Endometrial microvascular endothelial cells (primary cell): ENCODE results near the gene GAPVD1. TPM values are rescaled to one million over a fixed set of nuclear protein-coding genes. Genes with fewer than 3 reads are reported as not detected.
"Not testable (repeated sequence)": the region's sequence is repeated elsewhere in the genome, so short reads cannot be mapped to it uniquely, and the experiment has no call there.

ENCODE experiments used
- in situ Hi-C: cut with HindIII; loops from 2 replicates; pipeline ENCODE4 v1.10.0; 2017; ENCODE audit warnings: low sequenced_read_pairs, low pct_unique_long_range_greater_than_20kb; ENCODE audit errors: inconsistent ontology term
- total RNA-seq: library from RNA; depleted of rRNA; stranded (reverse); fragments of >200 nt; gene quantifications from one replicate; pipeline ENCODE4 v1.2.3, GENCODE V29; 2015; ENCODE audit errors: inconsistent ontology term

Gene GAPVD1
- total RNA-seq, 1 donor from 2014 or later, result 36.9 TPM

DNA sequence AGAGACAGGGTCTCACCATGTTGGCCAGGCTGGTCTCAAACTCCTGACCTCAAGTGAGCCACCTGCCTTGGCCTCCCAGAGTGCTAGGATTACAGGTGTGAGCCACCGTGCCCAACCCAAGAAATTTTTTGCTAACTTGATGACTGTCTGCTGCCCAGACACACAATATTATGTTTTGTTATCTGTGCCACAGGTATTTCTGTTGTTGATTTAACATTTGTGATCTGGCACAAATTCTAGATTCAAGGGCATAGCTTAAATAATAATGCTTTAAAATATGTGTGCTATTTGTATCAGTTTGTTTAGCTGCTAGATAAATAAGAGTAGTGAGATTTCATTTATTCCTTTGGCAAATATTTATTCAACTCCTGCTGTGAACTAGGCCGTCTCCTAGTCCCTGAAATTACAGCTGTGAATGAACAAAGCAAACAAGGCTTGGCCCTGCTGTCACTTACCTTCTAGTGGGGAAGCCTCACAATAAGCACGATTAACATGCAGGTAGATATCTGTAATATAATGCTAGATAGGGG is 35.3 kb downstream of the GAPVD1 start:
- in situ Hi-C loops, result no loop called here

DNA sequence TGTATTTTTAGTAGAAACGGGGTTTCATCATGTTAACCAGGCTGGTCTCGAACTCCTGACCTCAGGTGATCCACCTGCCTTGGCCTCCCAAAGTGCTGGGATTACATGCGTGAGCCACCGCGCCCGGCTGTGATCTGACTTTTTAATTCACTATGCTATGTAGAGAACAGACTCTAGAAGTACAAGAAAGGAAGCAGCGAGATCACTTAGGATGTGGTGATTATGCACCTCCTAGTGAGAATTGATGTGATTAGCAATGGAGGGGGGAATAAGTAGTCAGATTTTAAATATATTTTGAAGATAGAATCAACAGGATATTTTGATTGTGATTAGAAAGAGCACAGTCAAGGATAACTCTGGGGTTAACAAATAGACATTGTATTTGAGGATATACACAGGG is 36.3 kb downstream of the GAPVD1 start:
- in situ Hi-C loops, result no loop called here

DNA sequence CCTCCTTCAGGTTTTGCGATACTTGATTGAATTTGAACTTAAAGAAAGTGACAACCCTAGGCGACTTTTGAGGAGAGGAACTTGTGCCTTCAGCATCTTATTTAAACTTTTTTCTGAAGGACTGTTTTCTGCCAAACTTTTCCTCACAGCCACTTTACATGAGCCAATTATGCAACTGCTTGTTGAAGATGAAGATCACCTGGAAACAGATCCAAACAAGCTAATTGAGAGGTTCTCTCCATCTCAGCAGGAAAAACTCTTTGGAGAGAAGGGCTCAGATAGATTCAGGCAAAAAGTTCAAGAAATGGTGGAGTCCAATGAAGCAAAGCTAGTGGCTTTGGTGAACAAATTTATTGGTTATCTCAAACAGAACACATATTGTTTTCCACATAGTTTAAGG is 40.6 kb downstream of the GAPVD1 start:
- in situ Hi-C loops, result no loop called here

DNA sequence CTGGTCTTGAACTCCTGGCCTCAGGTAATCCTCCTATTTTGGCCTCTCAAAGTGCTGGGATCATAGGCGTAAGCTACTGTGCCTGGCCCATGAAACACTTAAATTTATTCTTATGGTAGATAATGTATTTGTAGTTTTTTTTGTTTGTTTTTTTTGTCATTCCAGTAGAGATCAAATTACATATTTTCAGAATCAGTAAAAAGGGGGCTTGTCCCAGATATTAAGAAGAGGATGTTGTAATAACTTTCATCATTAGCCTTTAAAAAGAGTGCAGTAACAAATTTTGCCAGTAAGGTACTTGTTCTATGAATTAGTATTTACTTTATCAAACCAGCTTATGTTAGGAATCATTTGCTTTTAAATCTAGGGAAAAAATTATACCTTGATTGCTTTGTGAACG is 42.6 kb downstream of the GAPVD1 start:
- in situ Hi-C loops, result no loop called here

DNA sequence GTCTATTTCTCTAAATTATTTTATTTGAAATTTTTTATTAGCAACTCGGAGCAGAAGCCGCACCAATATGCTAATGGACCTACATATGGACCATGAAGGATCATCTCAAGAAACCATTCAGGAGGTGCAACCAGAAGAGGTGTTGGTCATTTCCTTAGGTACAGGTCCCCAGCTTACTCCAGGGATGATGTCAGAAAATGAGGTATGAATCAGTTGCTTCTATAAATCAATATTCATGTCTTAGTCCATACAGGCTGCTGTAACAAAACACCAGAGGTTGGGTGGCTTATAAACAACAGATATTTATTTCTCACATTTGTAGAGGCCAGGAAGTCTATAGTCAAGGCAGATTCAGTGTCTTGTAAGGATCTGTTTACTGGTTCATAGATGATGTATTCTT is 50.8 kb downstream of the GAPVD1 start:
- in situ Hi-C loops, result no loop called here

DNA sequence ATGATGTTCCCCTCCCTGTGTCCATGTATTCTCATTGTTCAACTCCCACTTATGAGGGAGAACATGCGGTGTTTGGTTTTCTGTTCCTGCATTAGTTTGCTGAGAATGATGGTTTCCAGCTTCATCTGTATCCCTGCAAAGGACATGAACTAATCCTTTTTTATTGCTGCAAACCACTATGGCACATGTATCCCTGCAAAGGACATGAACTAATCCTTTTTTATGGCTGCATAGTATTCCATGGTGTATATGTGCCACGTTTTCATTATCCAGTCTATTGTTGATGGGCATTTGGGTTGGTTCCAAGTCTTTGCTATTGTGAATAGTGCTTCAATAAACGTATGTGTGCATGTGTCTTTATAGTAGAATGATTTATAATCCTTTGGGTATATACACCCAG is 54.7 kb downstream of the GAPVD1 start:
- in situ Hi-C loops, result not testable (repeated sequence)

DNA sequence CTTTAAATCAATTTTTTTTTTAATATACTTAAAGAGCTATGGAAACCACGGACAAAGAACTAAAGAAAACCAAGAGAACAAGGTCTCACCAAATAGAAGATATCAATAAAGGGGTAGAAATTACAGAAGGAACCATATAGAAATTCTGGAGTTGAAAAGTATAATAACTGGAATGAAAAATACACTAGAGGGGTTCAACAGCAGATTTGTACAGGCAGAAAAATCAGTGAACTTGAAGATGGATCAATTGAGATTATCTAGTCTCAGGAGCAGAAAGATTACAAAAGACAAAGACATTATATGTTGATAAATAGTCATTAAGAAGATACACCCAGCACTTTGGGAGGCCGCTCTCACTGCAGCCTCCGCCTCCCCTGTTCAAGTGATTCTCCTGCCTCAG is 56.1 kb downstream of the GAPVD1 start:
- in situ Hi-C loops, result no loop called here

DNA sequence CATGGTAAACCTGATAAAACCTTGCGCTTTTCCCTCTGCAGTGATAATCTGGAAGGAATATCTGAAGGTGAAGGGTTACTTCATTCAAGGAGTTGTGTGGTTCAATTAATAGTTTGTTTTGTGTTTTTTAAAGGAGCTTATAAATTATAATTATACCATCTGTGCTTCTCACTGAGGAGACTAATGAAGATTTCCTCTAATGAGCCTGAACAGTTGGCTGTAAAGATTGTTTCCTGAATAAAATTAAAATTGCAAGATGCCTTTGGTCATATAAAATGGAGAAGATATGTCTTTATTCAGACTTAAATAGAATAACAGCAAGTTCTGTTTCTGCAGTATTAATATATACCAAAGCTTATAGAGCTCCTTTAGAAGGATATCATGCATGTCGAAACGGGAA is 59.9 kb downstream of the GAPVD1 start:
- in situ Hi-C loops, result no loop called here

DNA sequence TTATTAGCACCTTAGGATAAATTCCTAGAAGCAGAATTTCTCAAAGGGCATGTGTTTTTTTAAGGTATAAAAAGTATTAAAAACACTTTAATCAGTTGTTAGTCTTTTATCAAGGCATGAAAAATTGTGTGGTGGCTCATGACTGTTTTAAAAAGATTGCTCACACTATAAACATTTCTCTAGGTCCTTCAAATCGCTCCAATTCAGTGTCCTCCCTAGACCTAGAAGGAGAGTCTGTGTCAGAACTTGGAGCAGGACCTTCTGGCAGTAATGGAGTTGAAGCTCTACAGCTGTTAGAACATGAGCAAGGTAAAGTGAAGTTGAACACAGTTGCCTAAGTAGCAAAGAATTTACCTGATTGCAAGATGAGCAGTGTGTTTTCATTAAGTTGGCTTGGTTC is 62.0 kb downstream of the GAPVD1 start:
- in situ Hi-C loops, result no loop called here

DNA sequence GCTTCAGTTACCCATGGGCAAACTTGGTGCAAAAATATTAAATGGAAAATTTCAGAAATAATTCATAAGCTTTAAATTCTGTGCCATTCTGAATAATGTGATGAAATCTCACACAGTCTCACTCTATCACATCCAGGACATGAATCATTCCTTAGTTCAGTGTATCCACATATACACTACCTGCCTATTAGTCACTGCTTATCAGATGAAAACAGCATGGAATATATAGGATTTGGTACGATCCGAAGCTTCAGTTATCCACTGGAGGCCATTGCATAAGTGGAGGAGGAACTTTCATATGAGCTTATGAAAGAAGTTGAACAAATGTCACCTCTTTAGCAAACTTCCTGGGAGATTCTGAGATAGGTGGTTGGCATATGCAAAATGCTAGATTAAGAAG is 64.2 kb downstream of the GAPVD1 start:
- in situ Hi-C loops, result no loop called here

DNA sequence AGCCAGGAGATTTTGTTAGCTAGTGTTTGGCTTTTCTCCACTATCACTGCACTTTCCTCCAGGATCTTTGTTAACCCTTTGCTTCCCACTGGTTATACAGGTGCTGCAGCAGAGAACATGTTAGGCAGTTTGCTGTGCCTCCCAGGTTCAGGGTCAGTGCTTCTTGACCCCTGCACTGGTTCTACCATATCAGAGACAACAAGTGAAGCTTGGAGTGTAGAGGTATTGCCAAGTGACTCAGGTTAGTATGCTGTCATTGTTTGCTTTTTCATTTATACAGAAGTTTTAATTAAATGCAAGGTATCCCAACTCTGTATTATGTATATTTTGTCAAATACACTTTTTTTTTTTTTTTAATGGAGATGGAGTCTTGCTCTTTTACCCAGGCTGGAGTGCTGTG is 68.4 kb downstream of the GAPVD1 start:
- in situ Hi-C loops, result no loop called here

DNA sequence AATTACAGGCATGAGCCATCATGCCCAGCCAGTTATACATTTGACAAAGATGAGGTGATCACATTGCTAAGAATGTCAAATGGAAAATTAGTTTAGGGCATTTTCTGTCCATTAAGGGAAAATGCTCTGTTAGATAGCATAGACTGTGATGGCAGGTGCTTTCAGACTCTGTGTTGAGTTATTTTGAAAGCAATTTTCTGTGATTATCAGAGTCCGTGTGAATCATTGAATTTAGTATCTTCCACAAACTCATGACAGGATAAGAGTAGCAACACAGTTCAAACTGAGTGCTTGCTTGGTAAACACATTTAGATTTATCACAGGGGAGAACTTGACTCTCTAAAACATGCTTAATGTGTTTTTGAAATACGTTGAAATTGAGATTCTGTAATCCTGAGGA is 69.0 kb downstream of the GAPVD1 start:
- in situ Hi-C loops, result no loop called here

DNA sequence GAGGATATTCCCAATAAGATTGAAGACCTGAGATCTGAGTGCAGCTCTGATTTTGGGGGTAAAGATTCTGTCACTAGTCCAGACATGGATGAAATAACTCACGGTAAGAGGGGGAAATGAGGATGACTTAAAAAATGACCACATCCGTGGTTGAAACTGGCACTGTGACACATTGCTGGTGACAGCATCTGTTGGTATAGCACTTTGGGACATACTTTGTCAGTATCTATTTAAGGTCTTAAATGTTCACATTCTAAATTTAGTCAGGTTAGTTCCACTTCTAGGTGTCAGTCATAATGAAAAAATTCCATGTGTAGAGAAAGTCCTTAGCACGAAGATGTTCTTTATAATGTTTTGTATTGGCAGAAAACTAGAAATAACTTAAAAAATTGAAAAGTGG is 70.9 kb downstream of the GAPVD1 start:
- in situ Hi-C loops, result no loop called here

DNA sequence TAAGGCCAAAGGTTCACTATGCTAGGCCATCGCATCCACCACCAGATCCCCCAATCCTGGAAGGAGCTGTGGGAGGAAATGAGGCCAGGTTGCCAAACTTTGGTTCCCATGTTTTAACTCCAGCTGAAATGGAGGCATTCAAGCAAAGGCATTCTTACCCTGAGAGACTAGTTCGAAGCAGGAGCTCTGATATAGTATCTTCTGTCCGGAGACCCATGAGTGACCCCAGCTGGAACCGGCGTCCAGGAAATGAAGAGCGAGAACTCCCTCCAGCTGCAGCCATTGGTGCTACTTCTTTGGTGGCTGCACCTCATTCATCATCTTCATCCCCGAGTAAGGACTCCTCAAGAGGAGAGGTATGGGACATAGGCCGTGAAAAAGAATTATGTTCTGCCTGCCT is 75.6 kb downstream of the GAPVD1 start:
- in situ Hi-C loops, result no loop called here

DNA sequence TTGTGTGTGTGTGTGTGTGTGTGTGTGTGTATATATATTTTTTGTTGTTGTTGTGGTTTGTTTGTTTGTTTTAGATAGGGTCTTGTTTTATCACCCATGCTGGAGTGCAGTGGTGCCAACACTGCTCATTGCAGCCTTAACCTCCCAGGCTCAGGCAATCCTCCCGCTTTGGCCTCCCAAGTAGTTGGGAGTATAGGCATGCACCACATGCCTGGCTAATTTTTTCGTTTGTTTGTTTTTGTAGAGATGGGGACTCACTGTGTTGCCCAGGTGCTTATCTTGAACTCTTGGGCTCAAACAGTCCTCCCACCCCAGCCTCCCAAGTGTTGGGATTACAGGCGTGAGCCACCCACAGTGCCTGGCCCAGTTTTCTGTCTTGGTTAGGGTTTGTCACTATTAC is 77.3 kb downstream of the GAPVD1 start:
- in situ Hi-C loops, result no loop called here

DNA sequence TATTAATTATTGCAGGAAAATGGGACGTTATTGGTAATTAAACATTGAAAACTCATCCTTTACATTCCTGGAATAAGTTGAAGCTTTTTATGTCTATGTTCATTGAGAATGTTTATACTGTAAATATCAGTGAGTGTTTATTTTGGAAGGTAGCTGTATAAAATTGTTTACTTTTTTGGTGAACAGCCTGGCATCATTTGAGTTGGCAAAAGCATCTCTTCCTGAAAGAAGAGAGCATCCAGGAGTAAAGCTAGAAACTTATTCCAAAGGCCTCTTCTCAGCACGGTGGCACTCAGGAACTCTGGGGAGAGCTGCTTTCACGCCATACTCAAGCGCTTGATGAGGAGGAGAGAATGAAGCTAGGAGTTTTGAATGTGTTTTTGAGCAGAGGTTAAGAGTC is 79.9 kb downstream of the GAPVD1 start:
- in situ Hi-C loops, result no loop called here

DNA sequence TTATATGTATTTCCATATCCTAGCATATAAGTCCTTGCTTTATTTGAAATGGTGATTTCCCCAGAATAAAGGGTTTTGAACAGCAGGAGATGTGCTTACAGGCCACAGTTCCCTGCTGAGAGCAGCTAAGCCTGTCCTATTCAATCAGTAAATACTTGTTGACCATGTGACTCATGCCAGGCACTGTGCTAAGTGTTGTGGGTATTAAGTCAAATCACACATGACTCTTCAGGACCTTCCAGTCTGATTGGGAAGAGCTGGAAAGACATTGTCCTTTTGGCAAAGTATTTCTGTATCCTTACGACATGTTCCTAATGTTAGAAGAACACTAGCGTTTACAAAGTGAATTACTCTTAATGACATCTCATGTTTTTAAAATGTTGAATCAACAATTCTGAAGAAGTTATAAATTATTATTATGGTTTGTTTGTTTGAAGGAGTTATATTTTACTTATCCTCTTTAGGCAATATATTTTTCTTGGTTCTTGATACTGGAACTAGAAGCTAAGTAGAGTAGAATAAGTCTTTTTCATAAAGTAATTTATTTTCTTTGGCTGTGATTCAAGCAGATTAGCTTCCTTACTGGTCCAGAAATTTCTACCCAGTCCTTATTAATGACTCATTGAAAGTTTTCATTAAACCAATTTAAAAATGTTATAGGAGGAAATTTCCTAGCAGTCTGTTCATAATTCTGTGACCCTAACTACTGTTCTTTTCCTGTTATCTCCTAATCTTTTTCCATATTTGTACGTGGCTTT is 82.1 kb downstream of the GAPVD1 start:
- in situ Hi-C loops, result no loop called here

DNA sequence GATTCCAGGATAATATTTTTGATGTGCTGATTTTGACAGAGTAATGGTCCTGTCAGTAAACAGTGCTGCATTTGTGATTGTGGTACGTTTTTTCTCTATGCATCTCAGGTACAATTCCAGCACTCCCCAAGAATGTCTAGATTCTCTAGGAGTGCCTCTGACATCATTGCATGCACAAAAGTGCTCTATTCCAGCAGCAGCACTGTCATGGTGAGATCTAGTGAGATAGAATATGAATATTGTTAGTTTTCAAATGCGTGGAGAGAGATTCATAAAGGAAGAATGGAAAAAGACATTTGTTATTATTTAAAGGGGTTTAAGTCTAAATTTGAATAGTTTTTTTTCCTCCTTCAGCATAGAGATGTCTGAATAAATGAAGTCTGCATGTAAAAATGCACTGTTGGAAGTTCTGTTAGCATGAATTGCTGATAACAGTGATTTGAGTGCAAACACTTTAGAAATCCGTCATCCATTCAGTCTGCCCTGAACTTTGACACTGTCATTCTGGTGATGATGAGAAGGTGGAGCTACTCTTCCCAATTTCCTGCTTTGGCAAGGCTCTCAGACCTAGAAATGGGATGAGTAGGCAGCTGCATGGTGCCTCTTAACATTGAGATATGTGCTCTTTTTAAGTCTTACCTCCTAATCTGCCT is 84.6 kb downstream of the GAPVD1 start:
- in situ Hi-C loops, result no loop called here

DNA sequence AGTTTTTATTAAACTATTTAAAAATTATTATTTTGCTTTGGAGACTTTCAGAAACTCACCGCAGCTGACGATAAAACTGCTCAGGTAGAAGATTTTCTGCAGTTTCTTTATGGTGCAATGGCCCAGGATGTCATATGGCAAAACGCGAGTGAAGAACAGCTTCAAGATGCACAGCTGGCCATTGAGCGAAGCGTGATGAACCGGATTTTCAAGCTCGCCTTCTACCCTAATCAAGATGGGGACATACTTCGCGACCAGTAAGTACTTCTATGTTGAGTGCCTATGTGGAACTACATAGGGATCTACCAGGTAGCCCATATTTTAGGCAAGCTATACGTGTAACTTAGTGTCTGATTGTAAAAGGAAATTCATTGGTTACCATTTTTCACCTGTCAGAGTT is 94.0 kb downstream of the GAPVD1 start:
- in situ Hi-C loops, result no loop called here

DNA sequence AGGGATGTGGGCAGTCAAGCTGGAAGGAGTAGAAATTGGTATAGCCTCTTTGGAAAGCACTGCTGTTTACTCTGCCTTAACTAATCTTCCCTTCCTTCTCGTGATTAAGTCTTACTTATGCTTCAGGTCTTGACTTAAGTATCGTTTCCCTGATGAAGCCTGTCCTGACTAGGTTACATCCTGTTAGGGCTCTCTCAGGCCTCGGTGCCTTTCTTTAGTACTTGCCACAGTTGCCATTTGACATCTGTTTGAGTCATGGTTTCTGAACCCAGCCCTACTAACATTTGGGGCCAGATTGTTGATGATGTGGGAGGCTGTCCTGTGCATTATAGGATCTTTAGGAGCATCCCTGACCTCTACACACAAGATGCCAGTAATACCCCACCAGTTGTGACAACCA is 94.4 kb downstream of the GAPVD1 start:
- in situ Hi-C loops, result no loop called here

DNA sequence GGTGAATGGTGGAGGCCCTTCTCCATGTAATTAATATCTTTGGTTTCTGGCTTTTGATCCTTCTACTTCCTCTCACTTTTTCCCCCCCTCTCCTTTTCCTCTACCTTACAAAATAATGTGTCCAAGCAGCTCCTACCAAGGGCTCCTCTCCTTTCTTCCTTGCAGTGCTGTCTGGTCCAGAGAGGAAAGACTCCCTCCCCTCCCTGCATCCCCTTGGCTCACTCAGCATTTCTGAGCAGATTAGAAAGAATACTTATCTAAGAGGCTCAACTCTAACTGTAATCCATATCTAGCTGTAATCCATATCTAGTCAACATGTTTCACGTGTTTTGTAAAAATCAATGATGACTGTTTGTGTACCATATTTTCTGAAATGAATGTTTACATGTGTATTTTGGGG is 97.4 kb downstream of the GAPVD1 start:
- in situ Hi-C loops, result no loop called here
